DND-41 (cell line): ENCODE results near the gene COQ2.

Source experiments
- EZH2 ChIP-seq: IDR thresholded peaks from 3 replicates; pipeline ENCODE4 v1.6.1; 2012; ENCODE audit warnings: borderline replicate concordance, low read depth, mild to moderate bottlenecking, moderate library complexity, low read length, inconsistent platforms; ENCODE audit not compliant: severe bottlenecking
- TF ChIP-seq, protein P1 (sequence below): IDR thresholded peaks from 2 replicates; pipeline ENCODE4 v1.5.1; 2012; ENCODE audit warnings: borderline replicate concordance, low read length, moderate library complexity, mild to moderate bottlenecking; ENCODE audit not compliant: poor library complexity, severe bottlenecking; ENCODE audit errors: extremely low read depth

DNA sequence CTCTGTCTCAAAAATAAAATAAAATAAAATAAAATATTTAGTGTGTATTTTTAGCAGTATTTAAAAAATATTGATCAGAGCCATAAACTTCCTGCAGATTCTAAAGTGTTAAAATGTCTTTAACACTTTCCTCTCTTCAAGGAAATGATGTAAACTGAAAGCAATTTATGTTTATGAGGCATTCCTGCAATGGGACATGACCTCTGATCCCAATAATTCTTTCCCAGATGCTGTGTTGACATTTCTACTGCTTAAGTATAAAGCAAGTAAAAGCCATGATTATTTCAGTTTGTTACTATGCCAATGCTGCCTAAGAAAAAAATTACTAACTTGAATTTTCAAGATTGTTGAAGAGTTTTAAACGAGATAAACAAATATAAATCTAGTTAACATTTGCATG is 29.0 kb downstream of the COQ2 start:
- TF ChIP-seq, protein P1, sequence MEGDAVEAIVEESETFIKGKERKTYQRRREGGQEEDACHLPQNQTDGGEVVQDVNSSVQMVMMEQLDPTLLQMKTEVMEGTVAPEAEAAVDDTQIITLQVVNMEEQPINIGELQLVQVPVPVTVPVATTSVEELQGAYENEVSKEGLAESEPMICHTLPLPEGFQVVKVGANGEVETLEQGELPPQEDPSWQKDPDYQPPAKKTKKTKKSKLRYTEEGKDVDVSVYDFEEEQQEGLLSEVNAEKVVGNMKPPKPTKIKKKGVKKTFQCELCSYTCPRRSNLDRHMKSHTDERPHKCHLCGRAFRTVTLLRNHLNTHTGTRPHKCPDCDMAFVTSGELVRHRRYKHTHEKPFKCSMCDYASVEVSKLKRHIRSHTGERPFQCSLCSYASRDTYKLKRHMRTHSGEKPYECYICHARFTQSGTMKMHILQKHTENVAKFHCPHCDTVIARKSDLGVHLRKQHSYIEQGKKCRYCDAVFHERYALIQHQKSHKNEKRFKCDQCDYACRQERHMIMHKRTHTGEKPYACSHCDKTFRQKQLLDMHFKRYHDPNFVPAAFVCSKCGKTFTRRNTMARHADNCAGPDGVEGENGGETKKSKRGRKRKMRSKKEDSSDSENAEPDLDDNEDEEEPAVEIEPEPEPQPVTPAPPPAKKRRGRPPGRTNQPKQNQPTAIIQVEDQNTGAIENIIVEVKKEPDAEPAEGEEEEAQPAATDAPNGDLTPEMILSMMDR, result no peak
- TF ChIP-seq EZH2, result no peak
